Smooth muscle cell of the umbilical artery (primary cell): ENCODE measurements around the gene NME1. TPM values are rescaled to one million over a fixed set of nuclear protein-coding genes. Genes with fewer than 3 reads are reported as not detected.

Experiments used
- total RNA-seq: library from RNA; depleted of rRNA; stranded (reverse); fragments of >200 nt; gene quantifications from 2 replicates; pipeline ENCODE4 v1.2.3, GENCODE V29; 2014

The NME1 gene
- 131 and 137 TPM in 2 replicates for total RNA-seq

GRCh38 chr17:51153210-51154072 is at the start of gene NME1:
Gene NME1, plus strand, starts transcription at chr17:51153559. Its CDS starts 2,096 bp downstream, at chr17:51155655.

DNA sequence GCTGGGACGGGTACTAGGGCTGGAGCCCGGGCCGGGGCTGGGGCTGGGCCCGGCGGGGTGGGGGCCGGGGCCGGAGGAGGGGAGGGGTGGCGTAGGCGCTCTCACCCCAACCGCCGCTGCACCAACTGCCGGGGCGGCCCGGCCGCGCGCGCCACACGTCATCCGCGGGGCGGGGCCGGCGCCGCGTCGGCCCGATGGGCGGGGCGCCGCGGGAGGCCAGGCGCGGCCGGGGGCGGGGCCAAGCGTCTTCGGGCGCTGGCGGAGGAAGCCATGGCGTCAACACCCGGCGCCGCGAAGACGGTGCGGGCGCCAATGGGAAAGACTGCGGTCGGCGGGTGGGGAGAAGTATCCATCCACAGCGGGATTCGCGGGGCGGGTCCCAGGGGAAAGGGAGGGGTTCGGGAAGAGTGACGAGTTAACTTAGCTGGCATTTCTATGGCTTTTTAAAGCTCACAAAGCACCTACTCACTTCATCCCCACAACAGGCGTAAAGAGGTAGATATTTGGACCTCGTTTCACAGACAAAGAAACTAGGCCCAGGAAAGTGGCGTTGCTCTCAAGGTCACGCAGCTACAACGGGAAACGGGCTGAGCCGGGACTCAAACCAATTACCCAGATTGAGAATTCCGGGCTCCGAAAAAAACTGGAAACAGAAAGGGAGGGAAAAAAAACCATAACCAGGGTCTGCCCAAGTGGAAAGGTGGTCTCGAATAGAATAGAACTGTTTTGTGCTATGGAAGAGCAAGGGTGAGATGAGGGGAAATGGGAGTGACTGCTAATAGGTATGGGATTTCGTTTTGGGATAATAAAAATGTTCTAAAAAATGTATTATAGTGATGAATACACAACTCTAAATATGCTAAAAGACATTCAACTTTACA is 32.4 kb upstream of the NME1 start, which contains the start of gene SPAG9:
TSS of gene SPAG9 (minus strand) at position 130 of the 881 bp plus-strand sequence. CDS start 212 bp downstream, outside the sequence.

GRCh38 chr17:51166198-51166986 is 13.0 kb downstream of the NME1 start, which contains the start of gene NME2:
Gene NME2, plus strand, starts transcription at chr17:51166411. Its CDS starts 420 bp downstream, at chr17:51166831.

Other genes starting within 250 kb of the NME1 start
- gene SPAG9, start 32.7 kb upstream of the NME1 start, total RNA-seq, result 90.3 and 131 TPM in 2 replicates
- gene NME2, start 12.9 kb downstream of the NME1 start, total RNA-seq, result 450 and 894 TPM in 2 replicates
- gene MBTD1, start 106.5 kb downstream of the NME1 start, total RNA-seq, result 10.1 and 10.7 TPM in 2 replicates
- gene UTP18, start 107.0 kb downstream of the NME1 start, total RNA-seq, result 33.6 and 42.7 TPM in 2 replicates